HEK293 (cell line): ENCODE measurements around the gene PITX1.

ENCODE experiments used
- CTCF ChIA-PET: fragments of 350-600 bp; formaldehyde crosslinking; extraction: SDS; loops from one replicate; lab custom pipeline; 2021; ENCODE audit warnings: antibody characterized with exemption; lab: Yijun Ruan, JAX
- POLR2A ChIA-PET: fragments of 300-600 bp; formaldehyde crosslinking; extraction: SDS; loops from one replicate; lab custom pipeline; 2020; ENCODE audit warnings: antibody characterized with exemption, inconsistent platforms; lab: Yijun Ruan, JAX
- H3K27ac ChIP-seq: fragments of 200-500 bp; sonication (Bioruptor generic); 2 replicates; pipeline ENCODE4 v1.5.1; 2014; ENCODE audit warnings: low read depth, low read length, control low read depth, inconsistent platforms; ENCODE audit errors: extremely low read depth
- H3K36me3 ChIP-seq, 2 experiments: fragments of 200-500 bp in 1 of 2; sonication (Bioruptor generic) in 1 of 2; 1 replicate in 1 of 2; 2 replicates in 1 of 2; pipeline ENCODE4 v1.5.1; 2014 to 2017; ENCODE audit warnings: inconsistent platforms in 2 of 2, low read length in 2 of 2; ENCODE audit not compliant: control insufficient read depth in 2 of 2, insufficient read depth in 1 of 2
- H3K4me1 ChIP-seq: fragments of 200-500 bp; sonication (Bioruptor generic); 2 replicates; pipeline ENCODE4 v1.5.1; 2014; ENCODE audit warnings: mild to moderate bottlenecking, low read length, inconsistent platforms; ENCODE audit not compliant: control insufficient read depth, insufficient read depth
- H3K4me3 ChIP-seq: 2 replicates; pipeline ENCODE4 v1.5.1; 2011; ENCODE audit warnings: low read depth, mild to moderate bottlenecking, control low read depth, low read length, moderate library complexity
- H3K9me3 ChIP-seq: fragments of 200-500 bp; sonication (Bioruptor generic); 2 replicates; pipeline ENCODE4 v1.5.1; 2014; ENCODE audit warnings: low read depth, low read length, inconsistent platforms; ENCODE audit not compliant: control insufficient read depth, insufficient read depth
- BCL11A ChIP-seq: fragments of 450-650 bp; formaldehyde crosslinking; IDR thresholded peaks from 2 replicates; pipeline ENCODE4 v1.5.1; 2016; ENCODE audit warnings: low read depth, missing biosample characterization, missing genetic modification characterization
- GFI1B ChIP-seq: fragments of 450-650 bp; formaldehyde crosslinking; IDR thresholded peaks from 2 replicates; pipeline ENCODE4 v1.5.1; 2016; ENCODE audit warnings: missing biosample characterization, missing genetic modification characterization
- GLI4 ChIP-seq: fragments of 450-650 bp; formaldehyde crosslinking; IDR thresholded peaks from 2 replicates; pipeline ENCODE4 v1.5.1; 2016; ENCODE audit warnings: missing biosample characterization, missing genetic modification characterization
- GLIS2 ChIP-seq: fragments of 450-650 bp; formaldehyde crosslinking; IDR thresholded peaks from 2 replicates; pipeline ENCODE4 v1.5.1; 2016; ENCODE audit warnings: missing biosample characterization, missing genetic modification characterization
- OSR2 ChIP-seq: fragments of 450-650 bp; formaldehyde crosslinking; IDR thresholded peaks from 2 replicates; pipeline ENCODE4 v1.5.1; 2016; ENCODE audit warnings: missing biosample characterization, missing genetic modification characterization
- SCRT2 ChIP-seq: fragments of 450-650 bp; formaldehyde crosslinking; IDR thresholded peaks from 2 replicates; pipeline ENCODE4 v1.5.1; 2016; ENCODE audit warnings: missing biosample characterization, missing genetic modification characterization
- SP7 ChIP-seq: fragments of 450-650 bp; formaldehyde crosslinking; IDR thresholded peaks from 2 replicates; pipeline ENCODE4 v1.5.1; 2016; ENCODE audit warnings: missing biosample characterization, missing genetic modification characterization
- ZFP69B ChIP-seq: fragments of 450-650 bp; formaldehyde crosslinking; IDR thresholded peaks from 2 replicates; pipeline ENCODE4 v1.5.1; 2016; ENCODE audit warnings: missing biosample characterization, missing genetic modification characterization
- ZNF121 ChIP-seq: fragments of 450-650 bp; formaldehyde crosslinking; IDR thresholded peaks from 2 replicates; pipeline ENCODE4 v1.5.1; 2016; ENCODE audit warnings: missing biosample characterization, missing genetic modification characterization
- ZNF138 ChIP-seq: fragments of 450-650 bp; formaldehyde crosslinking; IDR thresholded peaks from 2 replicates; pipeline ENCODE4 v1.5.1; 2016; ENCODE audit warnings: missing biosample characterization, missing genetic modification characterization, borderline replicate concordance
- ZNF146 ChIP-seq: fragments of 450-650 bp; formaldehyde crosslinking; IDR thresholded peaks from 2 replicates; pipeline ENCODE4 v1.5.1; 2016; ENCODE audit warnings: missing biosample characterization, missing genetic modification characterization
- ZNF155 ChIP-seq: fragments of 450-650 bp; formaldehyde crosslinking; IDR thresholded peaks from 2 replicates; pipeline ENCODE4 v1.5.1; 2016; ENCODE audit warnings: missing biosample characterization, missing genetic modification characterization
- ZNF214 ChIP-seq: fragments of 450-650 bp; formaldehyde crosslinking; IDR thresholded peaks from 2 replicates; pipeline ENCODE4 v1.5.1; 2017; ENCODE audit warnings: missing biosample characterization, mild to moderate bottlenecking, missing genetic modification characterization, borderline replicate concordance
- ZNF221 ChIP-seq: fragments of 450-650 bp; formaldehyde crosslinking; IDR thresholded peaks from 2 replicates; pipeline ENCODE4 v1.5.1; 2017; ENCODE audit warnings: missing biosample characterization, missing genetic modification characterization, borderline replicate concordance
- ZNF391 ChIP-seq: fragments of 450-650 bp; formaldehyde crosslinking; IDR thresholded peaks from 2 replicates; pipeline ENCODE4 v1.5.1; 2016; ENCODE audit warnings: low read depth, missing biosample characterization, missing genetic modification characterization, borderline replicate concordance
- ZNF501 ChIP-seq: fragments of 450-650 bp; formaldehyde crosslinking; IDR thresholded peaks from 2 replicates; pipeline ENCODE4 v1.5.1; 2016; ENCODE audit warnings: missing biosample characterization, missing genetic modification characterization
- ZNF768 ChIP-seq: fragments of 450-650 bp; formaldehyde crosslinking; IDR thresholded peaks from 2 replicates; pipeline ENCODE4 v1.5.1; 2018; ENCODE audit warnings: missing biosample characterization, mild to moderate bottlenecking, missing genetic modification characterization
- TF ChIP-seq, protein P1 (sequence below): fragments of 450-650 bp; formaldehyde crosslinking; IDR thresholded peaks from 2 replicates; pipeline ENCODE4 v1.5.1; 2017; ENCODE audit warnings: missing biosample characterization, missing genetic modification characterization
- TF ChIP-seq, protein P2 (sequence below): fragments of 450-650 bp; formaldehyde crosslinking; optimal IDR thresholded peaks from 2 replicates; pipeline ENCODE3; 2016; ENCODE audit warnings: missing biosample characterization, mild to moderate bottlenecking, missing genetic modification characterization
- TF ChIP-seq, protein P3 (sequence below): IDR thresholded peaks from 2 replicates; pipeline ENCODE4 v1.6.1; 2011; ENCODE audit warnings: mild to moderate bottlenecking, low read depth, low read length, borderline replicate concordance

PITX1 gene

DNA sequence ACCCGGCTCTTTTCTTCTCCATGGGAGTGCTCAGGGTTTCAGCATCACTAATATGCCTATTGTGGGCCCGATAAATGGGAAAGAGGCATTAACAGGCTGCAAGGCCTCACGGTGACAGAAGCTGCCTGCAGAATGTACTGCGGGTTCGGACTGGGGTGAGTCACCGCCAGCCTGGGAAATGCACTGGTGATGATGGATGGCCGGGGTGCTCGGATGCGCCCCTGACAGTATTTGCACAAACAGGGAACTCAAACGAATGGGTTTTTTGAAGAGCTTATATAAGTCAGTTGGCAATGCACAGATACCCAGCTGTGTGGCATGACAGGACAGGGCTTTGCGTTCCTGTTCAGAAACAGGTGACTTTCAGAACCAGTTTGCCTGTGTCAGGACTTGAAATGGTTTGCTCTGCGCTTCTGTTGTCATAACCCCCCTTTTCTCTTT, 42.0 kb upstream of the PITX1 start:
- ChIA-PET POLR2A (interaction anchor here (0.6 kb wide), 1 partner anchor 275 kb away, joined by 3 read pairs; no protein-coding TSS in a partner anchor), CTCF (interaction anchor here (0.5 kb wide), 1 partner anchor 1206 kb away, joined by 3 read pairs; no protein-coding TSS in a partner anchor)
- H3K27ac ChIP-seq = no peak overlapping the region
- no peaks in the 10 kb centered on the region for H3K36me3 ChIP-seq
- H3K4me3 ChIP-seq = no peak overlapping the region
- H3K9me3 ChIP-seq = no peaks in the 10 kb centered on the region
- TF ChIP-seq ZNF768 (no peak), ZNF138 (tag by site-specific recombination) (no peak), GFI1B (tag by site-specific recombination) (no peak), ZNF214 (tag by site-specific recombination) (no peak), GLI4 (tag by site-specific recombination) (no peak), GLIS2 (tag by site-specific recombination) (no peak), ZFP69B (tag by site-specific recombination) (no peak), ZNF146 (no peak), ZNF121 (tag by site-specific recombination) (no peak), ZNF221 (tag by site-specific recombination) (no peak), ZNF501 (no peak)
- TF ChIP-seq, protein P1, sequence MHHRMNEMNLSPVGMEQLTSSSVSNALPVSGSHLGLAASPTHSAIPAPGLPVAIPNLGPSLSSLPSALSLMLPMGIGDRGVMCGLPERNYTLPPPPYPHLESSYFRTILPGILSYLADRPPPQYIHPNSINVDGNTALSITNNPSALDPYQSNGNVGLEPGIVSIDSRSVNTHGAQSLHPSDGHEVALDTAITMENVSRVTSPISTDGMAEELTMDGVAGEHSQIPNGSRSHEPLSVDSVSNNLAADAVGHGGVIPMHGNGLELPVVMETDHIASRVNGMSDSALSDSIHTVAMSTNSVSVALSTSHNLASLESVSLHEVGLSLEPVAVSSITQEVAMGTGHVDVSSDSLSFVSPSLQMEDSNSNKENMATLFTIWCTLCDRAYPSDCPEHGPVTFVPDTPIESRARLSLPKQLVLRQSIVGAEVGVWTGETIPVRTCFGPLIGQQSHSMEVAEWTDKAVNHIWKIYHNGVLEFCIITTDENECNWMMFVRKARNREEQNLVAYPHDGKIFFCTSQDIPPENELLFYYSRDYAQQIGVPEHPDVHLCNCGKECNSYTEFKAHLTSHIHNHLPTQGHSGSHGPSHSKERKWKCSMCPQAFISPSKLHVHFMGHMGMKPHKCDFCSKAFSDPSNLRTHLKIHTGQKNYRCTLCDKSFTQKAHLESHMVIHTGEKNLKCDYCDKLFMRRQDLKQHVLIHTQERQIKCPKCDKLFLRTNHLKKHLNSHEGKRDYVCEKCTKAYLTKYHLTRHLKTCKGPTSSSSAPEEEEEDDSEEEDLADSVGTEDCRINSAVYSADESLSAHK (tag by site-specific recombination) = no peak
- TF ChIP-seq, protein P2, sequence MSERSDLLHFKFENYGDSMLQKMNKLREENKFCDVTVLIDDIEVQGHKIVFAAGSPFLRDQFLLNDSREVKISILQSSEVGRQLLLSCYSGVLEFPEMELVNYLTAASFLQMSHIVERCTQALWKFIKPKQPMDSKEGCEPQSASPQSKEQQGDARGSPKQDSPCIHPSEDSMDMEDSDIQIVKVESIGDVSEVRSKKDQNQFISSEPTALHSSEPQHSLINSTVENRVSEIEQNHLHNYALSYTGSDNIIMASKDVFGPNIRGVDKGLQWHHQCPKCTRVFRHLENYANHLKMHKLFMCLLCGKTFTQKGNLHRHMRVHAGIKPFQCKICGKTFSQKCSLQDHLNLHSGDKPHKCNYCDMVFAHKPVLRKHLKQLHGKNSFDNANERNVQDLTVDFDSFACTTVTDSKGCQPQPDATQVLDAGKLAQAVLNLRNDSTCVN (tag by site-specific recombination) = no peak
- TF ChIP-seq, all 188 proteins: peak for 0
- H3K4me1 ChIP-seq = no peaks in the 10 kb centered on the region

DNA sequence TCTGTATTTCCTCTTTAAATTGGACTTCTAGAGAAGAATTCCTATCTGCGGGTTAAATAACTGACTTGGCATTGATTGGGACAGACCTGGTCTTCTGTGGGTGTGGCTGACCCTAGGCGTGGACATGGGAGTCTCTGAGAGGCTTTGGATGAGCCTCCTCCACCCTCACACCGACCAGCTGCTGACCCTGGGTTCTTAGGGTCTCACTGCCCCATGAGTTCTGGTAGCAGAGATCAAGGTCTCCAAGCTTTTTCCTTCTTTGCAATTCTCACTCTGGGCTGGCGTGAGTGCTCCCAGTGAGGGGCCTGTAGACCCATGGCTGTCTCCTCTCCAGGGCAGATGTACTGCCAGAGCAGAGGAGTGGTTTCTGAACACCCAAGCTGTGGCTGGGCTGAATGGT, 41.6 kb upstream of the PITX1 start:
- CTCF ChIA-PET = interaction anchor here (0.5 kb wide), 1 partner anchor 1206 kb away, joined by 3 read pairs; no protein-coding TSS in a partner anchor
- no peaks in the 10 kb centered on the region for H3K9me3 ChIP-seq

DNA sequence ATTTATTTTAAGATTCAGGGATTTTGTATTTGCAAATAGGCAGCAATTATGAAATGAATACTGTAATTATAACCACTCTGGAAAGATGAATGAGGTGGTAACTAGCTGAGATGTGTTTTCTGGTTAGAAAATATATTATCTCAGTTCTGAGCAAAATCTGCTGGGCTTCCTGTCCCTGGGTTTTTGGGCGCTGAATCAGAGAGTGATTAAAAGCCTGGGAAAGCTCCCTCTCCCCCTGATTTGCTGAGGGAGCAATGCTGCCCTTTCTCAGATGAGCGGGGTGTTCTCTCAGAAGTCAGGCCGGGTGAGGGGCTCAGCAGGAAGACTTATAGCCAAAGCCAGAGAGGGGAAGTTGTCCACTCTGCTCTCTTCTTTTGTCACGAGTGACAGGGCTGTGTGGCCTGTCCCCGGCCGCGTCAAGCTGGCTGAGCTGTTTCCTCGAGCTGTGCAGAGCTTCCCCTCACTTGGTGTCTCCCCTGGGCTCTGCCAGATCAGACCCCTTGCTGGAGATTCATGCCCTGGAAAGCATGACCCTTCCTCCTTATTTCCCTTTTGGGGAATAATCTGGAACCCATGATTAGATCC, 39.8 kb upstream of the PITX1 start:
- H3K4me1 ChIP-seq = no peaks in the 10 kb centered on the region
- CTCF ChIA-PET = no interaction called here
- 0 out of 2 replicates have a peak, but pooled peaks have one; percentile 26 for TF ChIP-seq SP7 (tag by site-specific recombination)
- no peak for TF ChIP-seq BCL11A
- TF ChIP-seq, all 188 proteins: peak for 1
- Histone ChIP-seq H3K4me3 (no peak overlapping the region), H3K27ac (no peak overlapping the region), H3K9me3 (no peaks in the 10 kb centered on the region), H3K36me3 (no peaks in the 10 kb centered on the region)
- POLR2A ChIA-PET = no interaction called here

More for the DNA sequence above, 41.6 kb upstream of the PITX1 start:
- Histone ChIP-seq H3K27ac (no peak overlapping the region), H3K4me3 (no peak overlapping the region), H3K36me3 (no peaks in the 10 kb centered on the region), H3K4me1 (no peaks in the 10 kb centered on the region)
- TF ChIP-seq ZNF501 (no peak), OSR2 (tag by site-specific recombination) (no peak), SCRT2 (tag by site-specific recombination) (no peak), ZNF391 (no peak), ZNF138 (tag by site-specific recombination) (no peak), ZNF155 (no peak)
- TF ChIP-seq, protein P3, sequence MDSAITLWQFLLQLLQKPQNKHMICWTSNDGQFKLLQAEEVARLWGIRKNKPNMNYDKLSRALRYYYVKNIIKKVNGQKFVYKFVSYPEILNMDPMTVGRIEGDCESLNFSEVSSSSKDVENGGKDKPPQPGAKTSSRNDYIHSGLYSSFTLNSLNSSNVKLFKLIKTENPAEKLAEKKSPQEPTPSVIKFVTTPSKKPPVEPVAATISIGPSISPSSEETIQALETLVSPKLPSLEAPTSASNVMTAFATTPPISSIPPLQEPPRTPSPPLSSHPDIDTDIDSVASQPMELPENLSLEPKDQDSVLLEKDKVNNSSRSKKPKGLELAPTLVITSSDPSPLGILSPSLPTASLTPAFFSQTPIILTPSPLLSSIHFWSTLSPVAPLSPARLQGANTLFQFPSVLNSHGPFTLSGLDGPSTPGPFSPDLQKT = no peak
- POLR2A ChIA-PET = interaction anchor here (0.6 kb wide), 1 partner anchor 276 kb away, joined by 3 read pairs; no protein-coding TSS in a partner anchor
